Uterus (tissue), 4 donors: ENCODE data around the gene SLC9A1. TPM values are rescaled to one million over a fixed set of nuclear protein-coding genes. Genes with fewer than 3 reads are reported as not detected.

Experiments used
- DNase-seq, 2 donors: peaks; one replicate each; pipeline ENCODE4 v3.0.0-alpha.2; 2019 to 2020
- H3K27ac ChIP-seq, 2 donors: fragments of 200-600 bp; sonication (generic); 1 replicate in 1 of 2; 2 replicates in 1 of 2; pipeline ENCODE4 v1.5.1; 2016 to 2018
- H3K27me3 ChIP-seq, 2 donors: fragments of 200-600 bp; sonication (generic); one replicate each; pipeline ENCODE4 v1.5.1; 2018 to 2019; ENCODE audit warnings: control low read depth in 1 of 2
- H3K36me3 ChIP-seq, 2 donors: fragments of 200-600 bp; sonication (generic); one replicate each; pipeline ENCODE4 v1.5.1; 2019; ENCODE audit warnings: control low read depth in 1 of 2
- H3K4me1 ChIP-seq, 2 donors: fragments of 200-600 bp; sonication (generic); one replicate each; pipeline ENCODE4 v1.5.1; 2018 to 2019; ENCODE audit warnings: control low read depth in 1 of 2
- H3K4me3 ChIP-seq, 2 donors: fragments of 200-600 bp; sonication (generic); 1 replicate in 1 of 2; 2 replicates in 1 of 2; pipeline ENCODE4 v1.5.1; 2018 to 2019; ENCODE audit warnings: mild to moderate bottlenecking in 1 of 2
- H3K9me3 ChIP-seq, 2 donors: fragments of 200-600 bp; sonication (generic); one replicate each; pipeline ENCODE4 v1.5.1; 2019; ENCODE audit warnings: control low read depth in 1 of 2
- CTCF ChIP-seq, 4 experiments: fragments of 200-600 bp in 2 of 4; fragments of 450-650 bp in 2 of 4; sonication (generic) in 2 of 4; IDR thresholded peaks; one replicate each; pipeline ENCODE4 v1.5.1; 2016 to 2019; ENCODE audit warnings: antibody characterized with exemption in 4 of 4, mild to moderate bottlenecking in 2 of 4, moderate library complexity in 1 of 4
- POLR2A ChIP-seq, 2 donors: fragments of 450-650 bp; IDR thresholded peaks; one replicate each; pipeline ENCODE4 v1.6.1; 2016; ENCODE audit warnings: antibody characterized with exemption in 2 of 2, mild to moderate bottlenecking in 1 of 2, moderate library complexity in 1 of 2
- intact Hi-C: fragments of 100-400 bp; cut with DNase I; formaldehyde crosslinking; loops from one replicate; pipeline ENCODE4 v1.15.1; 2023; ENCODE audit warnings: low total_unique reads
- total RNA-seq, 4 donors: library from RNA; depleted of rRNA in 3 of 4; stranded (reverse); fragments of >200 nt in 3 of 4; gene quantifications; one replicate each; pipeline versions ENCODE4 v1.1.0 to v1.2.4, GENCODE V29; 2014 to 2023
- donor health status: DM: yes; HTN: yes; CAD: no.

SLC9A1 gene
- total RNA-seq, 4 donors from 2014 or later, result 3.1 to 33.6 (median 18.4) TPM

- H3K36me3 ChIP-seq, result no peaks in the 10 kb centered on the region
- peak; percentile 93 to 97 (median 95) for TF ChIP-seq CTCF (IDR thresholded peaks at IDR 0.05)
- no peak for TF ChIP-seq POLR2A (IDR thresholded peaks at IDR 0.05)
- intact Hi-C loops, result loop anchor here (2.0 to 5.0 kb wide), 2 partner anchors 51 to 100 kb away; no protein-coding TSS in a partner anchor
- no peak overlapping the region for H3K4me3 ChIP-seq
- H3K9me3 ChIP-seq, result no peaks in the 10 kb centered on the region
- H3K4me1 ChIP-seq, result peaks cover 6 to 18% of the 10 kb centered on the region in 2 donors
- H3K27me3 ChIP-seq, result no peaks in the 10 kb centered on the region
- H3K27ac ChIP-seq, result peak overlapping the region in 1 of 2 donors; percentile 88
- DNase-seq, result peak; percentile 82 to 87
These were observed 57.4 kb downstream of the SLC9A1 start for GRCh38 chr1:27097484-27097917.

DNA sequence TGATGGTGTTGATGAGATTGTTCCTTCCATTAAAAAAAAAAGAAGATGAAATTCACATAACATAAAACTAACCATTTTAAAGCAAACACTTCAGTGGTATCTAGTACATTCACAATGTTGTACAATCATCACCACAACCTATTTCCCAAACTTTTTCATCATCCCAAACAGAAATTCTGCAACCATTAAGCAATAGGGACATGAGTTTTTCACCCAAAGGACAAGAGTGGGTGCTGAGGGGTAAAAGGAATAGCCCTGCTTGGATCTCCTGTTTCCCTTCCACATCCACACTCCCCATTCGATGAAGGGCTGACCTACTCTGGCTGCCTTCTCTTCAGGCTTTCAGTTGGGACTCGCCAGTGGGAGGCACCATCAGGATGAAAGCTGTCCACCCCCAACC, 59.3 kb downstream of the SLC9A1 start:
- Histone ChIP-seq H3K4me1 (peaks cover 6 to 18% of the 10 kb centered on the region in 2 donors), H3K27ac (no peak overlapping the region), H3K36me3 (no peaks in the 10 kb centered on the region), H3K4me3 (no peak overlapping the region), H3K27me3 (no peaks in the 10 kb centered on the region), H3K9me3 (no peaks in the 10 kb centered on the region)
- TF ChIP-seq CTCF (IDR thresholded peaks at IDR 0.05) (no peak), POLR2A (IDR thresholded peaks at IDR 0.05) (no peak)
- intact Hi-C loops, result loop anchor here (5.0 kb wide), 1 partner anchor 98 kb away; no protein-coding TSS in a partner anchor
- DNase-seq, result no peak

GRCh38 chr1:27092888-27093287, 62.0 kb downstream of the SLC9A1 start:
- DNase-seq, result no peak
- no peak overlapping the region for H3K27ac ChIP-seq
- no peak overlapping the region for H3K4me3 ChIP-seq
- no peaks in the 10 kb centered on the region for H3K4me1 ChIP-seq
- no peaks in the 10 kb centered on the region for H3K36me3 ChIP-seq
- no peaks in the 10 kb centered on the region for H3K9me3 ChIP-seq
- H3K27me3 ChIP-seq, result no peaks in the 10 kb centered on the region
- no peak for TF ChIP-seq POLR2A (IDR thresholded peaks at IDR 0.05)
- intact Hi-C loops, result no loop called here

GRCh38 chr1:27090911-27091310, 64.0 kb downstream of the SLC9A1 start:
- Histone ChIP-seq H3K27ac (no peak overlapping the region), H3K27me3 (no peaks in the 10 kb centered on the region), H3K9me3 (no peaks in the 10 kb centered on the region), H3K4me3 (no peak overlapping the region), H3K36me3 (no peaks in the 10 kb centered on the region), H3K4me1 (no peaks in the 10 kb centered on the region)
- intact Hi-C loops, result no loop called here
- no peak for TF ChIP-seq POLR2A (IDR thresholded peaks at IDR 0.05)
- no peak for TF ChIP-seq CTCF (IDR thresholded peaks at IDR 0.05)
- no peak for DNase-seq

GRCh38 chr1:27087371-27088220, 67.3 kb downstream of the SLC9A1 start:
- DNase-seq, result no peak
- TF ChIP-seq CTCF (IDR thresholded peaks at IDR 0.05), result no peak
- TF ChIP-seq POLR2A (IDR thresholded peaks at IDR 0.05), result no peak
- Histone ChIP-seq H3K4me3 (no peak overlapping the region), H3K4me1 (no peaks in the 10 kb centered on the region), H3K27ac (no peak overlapping the region), H3K9me3 (no peaks in the 10 kb centered on the region), H3K36me3 (no peaks in the 10 kb centered on the region), H3K27me3 (no peaks in the 10 kb centered on the region)
- intact Hi-C loops, result loop anchor here (5.0 kb wide), 1 partner anchor 100 kb away; no protein-coding TSS in a partner anchor
